Sigmoid colon (tissue), 7 donors: ENCODE measurements around the gene AP3B1. TPM values are rescaled to one million over a fixed set of nuclear protein-coding genes. Genes with fewer than 3 reads are reported as not detected.

Experiments
- polyA plus RNA-seq, 3 donors: library from polyadenylated mRNA; stranded (reverse); fragments of 200-250 nt; gene quantifications; one replicate each; pipeline ENCODE4 v1.2.3, GENCODE V29; 2013
- small RNA-seq, 3 donors: library from RNA; depleted of rRNA; stranded (forward); fragments of <200 nt; gene quantifications; one replicate each; pipeline ENCODE3, GENCODE V24; 2016
- total RNA-seq, 4 donors: library from RNA; depleted of rRNA; stranded (reverse); fragments of >200 nt; gene quantifications; one replicate each; pipeline ENCODE4 v1.1.0, GENCODE V29; 2016
- donor health status: healthy with polysubstance abuse.
- donor health status: Bipolar disorder and iron deficiency.
- donor health status: healthy.

AP3B1 gene
- total and polyA plus RNA-seq, 7 donors, result 26.8 to 48.2 (median 35.1) TPM

Small RNA genes lying within 50 kb of the gene (small RNA-seq; reads per million reads assigned to genes)
- gene RF00019, result 0 reads per million in 3 donors
- 0 reads per million in 3 donors for gene RNU6-183P

Other genes starting within 250 kb of the AP3B1 start
- gene SCAMP1, start 65.9 kb upstream of the AP3B1 start, total RNA-seq, result 10 to 100 TPM; 31.0 to 45.3 (median 37.7) TPM
- 1 to 10 TPM; 3.9 to 7.9 (median 7.2) TPM for gene SCAMP1, start 65.9 kb upstream of the AP3B1 start, polyA plus RNA-seq